Glutamatergic neuron (in vitro differentiated cells): Measurements from ENCODE around the gene MON1B. TPM values are rescaled to one million over a fixed set of nuclear protein-coding genes. Genes with fewer than 3 reads are reported as not detected.

Experiments used
- DNase-seq: peaks from one replicate; pipeline ENCODE4 v3.0.0; 2022
- H3K27ac Mint-ChIP-seq: one replicate; pipeline ENCODE4 v1.8.0; 2020; ENCODE audit warnings: mild to moderate bottlenecking, mixed read lengths, inconsistent platforms; ENCODE audit not compliant: unreplicated experiment
- H3K27me3 Mint-ChIP-seq: one replicate; pipeline ENCODE4 v1.8.0; 2020; ENCODE audit warnings: mild to moderate bottlenecking, moderate library complexity, mixed read lengths, inconsistent platforms; ENCODE audit not compliant: unreplicated experiment
- H3K36me3 Mint-ChIP-seq: one replicate; pipeline ENCODE4 v1.8.0; 2020; ENCODE audit warnings: mild to moderate bottlenecking, mixed read lengths, inconsistent platforms; ENCODE audit not compliant: unreplicated experiment
- H3K4me1 Mint-ChIP-seq: one replicate; pipeline ENCODE4 v1.8.0; 2020; ENCODE audit warnings: mild to moderate bottlenecking, low read depth, mixed read lengths, inconsistent platforms; ENCODE audit not compliant: unreplicated experiment
- H3K4me3 Mint-ChIP-seq: one replicate; pipeline ENCODE4 v1.8.0; 2020; ENCODE audit warnings: mild to moderate bottlenecking, mixed read lengths, inconsistent platforms; ENCODE audit not compliant: unreplicated experiment
- H3K9me3 Mint-ChIP-seq: one replicate; pipeline ENCODE4 v1.8.0; 2020; ENCODE audit warnings: mild to moderate bottlenecking, moderate library complexity, mixed read lengths, inconsistent platforms; ENCODE audit not compliant: unreplicated experiment
- total RNA-seq: library from RNA; stranded (reverse); fragmentation: NEBNext Ultra II Directional; extraction: Animal tissue kit (Norgen Biotek cat#: 25700); gene quantifications from one replicate; pipeline ENCODE4 v1.2.1, GENCODE V29; 2021; ENCODE audit not compliant: unreplicated experiment
- TF ChIP-seq, protein P1 (sequence below): fragments of 200-600 bp; sonication (generic); IDR thresholded peaks from one replicate; pipeline ENCODE4 v1.5.0; 2021; ENCODE audit not compliant: partially characterized antibody, unreplicated experiment

The MON1B gene
- total RNA-seq, 1 donor from 2014 or later = 47.0 TPM

DNA sequence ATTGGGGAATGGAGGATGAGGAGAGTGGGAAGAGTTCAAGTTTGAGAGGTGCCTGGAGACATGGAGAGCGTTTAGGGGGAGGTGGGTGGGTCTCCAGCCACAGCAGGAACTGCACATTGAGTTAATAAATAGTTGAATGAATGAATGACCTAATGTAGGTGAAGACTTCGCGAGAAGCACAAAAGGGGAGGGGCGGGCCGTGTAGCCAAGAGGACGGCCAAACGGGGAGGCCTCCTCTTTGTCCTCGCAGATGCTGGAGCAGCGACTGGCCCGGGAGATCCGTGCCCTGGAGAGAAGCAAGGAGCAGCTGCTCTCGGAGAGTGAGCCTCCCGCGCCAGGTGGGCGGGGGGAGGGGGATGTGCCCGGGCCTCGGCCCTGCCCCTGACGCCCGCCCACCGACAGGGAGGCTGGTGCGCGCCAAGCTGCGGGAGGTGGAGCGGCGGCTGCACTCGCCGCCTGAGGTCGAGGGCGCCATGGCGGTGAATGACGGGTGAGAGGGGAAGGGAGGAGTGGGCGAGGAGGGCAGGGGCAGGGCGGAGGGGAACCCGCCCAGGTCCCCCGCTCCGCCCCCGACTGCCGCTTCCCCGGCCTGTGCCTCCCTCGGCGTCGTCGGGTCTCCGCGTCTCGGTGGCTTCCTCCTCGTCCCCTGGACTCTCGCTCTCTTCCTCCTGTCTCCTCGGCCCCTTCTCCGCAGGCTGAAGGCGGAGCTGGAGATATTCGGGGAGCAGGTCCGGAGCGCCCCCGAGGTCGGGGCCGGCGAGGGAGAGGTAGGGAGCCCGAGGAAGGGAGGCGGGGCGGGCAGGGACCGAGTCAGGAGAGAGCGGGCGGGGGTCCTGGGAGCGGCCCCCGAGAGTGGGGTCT, 21.1 kb downstream of the MON1B start:
- peak overlapping the region; percentile 96 for H3K27ac Mint-ChIP-seq
- DNase-seq = peak; percentile 95
- H3K9me3 Mint-ChIP-seq = peaks cover 16% of the 10 kb centered on the region
- TF ChIP-seq, protein P1, sequence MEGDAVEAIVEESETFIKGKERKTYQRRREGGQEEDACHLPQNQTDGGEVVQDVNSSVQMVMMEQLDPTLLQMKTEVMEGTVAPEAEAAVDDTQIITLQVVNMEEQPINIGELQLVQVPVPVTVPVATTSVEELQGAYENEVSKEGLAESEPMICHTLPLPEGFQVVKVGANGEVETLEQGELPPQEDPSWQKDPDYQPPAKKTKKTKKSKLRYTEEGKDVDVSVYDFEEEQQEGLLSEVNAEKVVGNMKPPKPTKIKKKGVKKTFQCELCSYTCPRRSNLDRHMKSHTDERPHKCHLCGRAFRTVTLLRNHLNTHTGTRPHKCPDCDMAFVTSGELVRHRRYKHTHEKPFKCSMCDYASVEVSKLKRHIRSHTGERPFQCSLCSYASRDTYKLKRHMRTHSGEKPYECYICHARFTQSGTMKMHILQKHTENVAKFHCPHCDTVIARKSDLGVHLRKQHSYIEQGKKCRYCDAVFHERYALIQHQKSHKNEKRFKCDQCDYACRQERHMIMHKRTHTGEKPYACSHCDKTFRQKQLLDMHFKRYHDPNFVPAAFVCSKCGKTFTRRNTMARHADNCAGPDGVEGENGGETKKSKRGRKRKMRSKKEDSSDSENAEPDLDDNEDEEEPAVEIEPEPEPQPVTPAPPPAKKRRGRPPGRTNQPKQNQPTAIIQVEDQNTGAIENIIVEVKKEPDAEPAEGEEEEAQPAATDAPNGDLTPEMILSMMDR = no peak
- H3K4me3 Mint-ChIP-seq = peak overlapping the region; percentile 87
- H3K4me1 Mint-ChIP-seq = peaks cover 9% of the 10 kb centered on the region
- H3K36me3 Mint-ChIP-seq = no peaks in the 10 kb centered on the region
- H3K27me3 Mint-ChIP-seq = peaks cover 17% of the 10 kb centered on the region

DNA sequence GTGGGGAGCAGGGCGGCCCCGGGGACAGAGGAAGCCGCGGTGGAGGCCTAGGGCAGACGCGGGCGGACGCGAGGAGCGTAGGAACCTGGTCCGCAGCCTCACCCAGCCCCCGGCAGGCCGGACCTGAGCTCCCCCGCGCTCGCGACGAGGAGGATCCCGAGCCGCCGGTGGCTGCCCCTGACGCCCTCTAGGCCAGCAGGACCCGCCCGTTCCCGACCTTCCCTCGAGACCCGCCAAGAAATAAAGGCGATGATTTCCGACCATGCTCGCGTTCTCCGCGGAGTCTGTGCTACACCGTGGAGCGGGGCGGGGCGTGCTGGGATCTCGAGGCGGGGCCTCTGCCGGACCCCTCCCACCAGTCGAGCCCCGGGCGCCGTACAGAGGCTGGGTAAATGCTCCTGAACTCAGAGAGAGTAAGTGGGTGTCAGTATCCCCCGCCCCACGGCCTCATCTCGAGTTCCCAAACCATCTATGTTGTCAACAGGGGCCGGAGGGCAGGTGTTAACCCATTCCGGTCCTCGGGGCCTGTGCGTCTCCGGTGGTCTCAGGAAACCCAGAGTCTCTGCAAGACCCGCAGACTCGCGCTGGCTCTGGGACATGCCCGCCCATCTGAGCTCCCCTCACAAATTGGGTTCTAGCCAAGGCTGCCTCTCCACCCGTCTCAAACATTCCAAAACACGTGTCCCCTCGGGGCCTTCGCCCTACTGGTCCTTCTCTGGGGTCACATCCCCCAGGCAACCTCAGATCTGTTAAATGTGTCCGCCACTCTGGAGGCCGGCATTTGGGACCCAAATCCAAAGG, 22.0 kb downstream of the MON1B start:
- Mint-ChIP-seq H3K4me1 (peaks cover 9% of the 10 kb centered on the region), H3K4me3 (peak overlapping the region; percentile 82), H3K36me3 (no peaks in the 10 kb centered on the region), H3K9me3 (peaks cover 16% of the 10 kb centered on the region), H3K27ac (peak overlapping the region; percentile 79), H3K27me3 (peaks cover 17% of the 10 kb centered on the region)
- peak; percentile 89 for DNase-seq
- TF ChIP-seq, protein P1 = no peak

DNA sequence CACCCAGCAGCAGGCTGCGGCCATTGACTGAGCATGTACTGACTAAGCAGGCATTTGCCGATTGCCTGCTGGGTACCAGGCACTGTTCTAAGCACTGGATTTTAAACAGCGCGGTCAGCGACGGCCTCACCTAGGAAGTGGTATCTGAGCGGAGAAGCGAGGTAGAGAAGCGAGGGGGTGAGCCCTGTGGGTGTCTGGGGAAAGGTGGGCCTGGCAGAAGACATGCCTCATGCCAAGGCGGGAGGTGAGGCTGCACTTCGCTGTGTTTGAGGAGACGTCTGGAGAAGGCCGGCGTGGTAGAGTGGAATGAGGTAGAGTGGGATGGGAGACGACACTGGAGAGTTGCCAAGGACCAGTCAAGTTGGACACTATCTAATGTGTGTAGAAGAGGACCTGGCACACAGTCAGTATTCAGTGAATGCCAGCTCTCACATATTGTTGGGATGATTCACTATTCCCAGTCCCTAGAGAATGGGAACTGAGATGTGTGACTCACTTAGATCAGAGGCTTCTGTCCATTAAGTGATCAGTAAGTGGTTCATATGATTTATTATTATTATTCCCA, 22.6 kb downstream of the MON1B start:
- Mint-ChIP-seq H3K36me3 (no peaks in the 10 kb centered on the region), H3K9me3 (peaks cover 16% of the 10 kb centered on the region), H3K4me3 (peak overlapping the region; percentile 82), H3K27me3 (peaks cover 17% of the 10 kb centered on the region), H3K27ac (peak overlapping the region; percentile 79), H3K4me1 (peaks cover 9% of the 10 kb centered on the region)
- DNase-seq = no peak
- TF ChIP-seq, protein P1 = no peak

DNA sequence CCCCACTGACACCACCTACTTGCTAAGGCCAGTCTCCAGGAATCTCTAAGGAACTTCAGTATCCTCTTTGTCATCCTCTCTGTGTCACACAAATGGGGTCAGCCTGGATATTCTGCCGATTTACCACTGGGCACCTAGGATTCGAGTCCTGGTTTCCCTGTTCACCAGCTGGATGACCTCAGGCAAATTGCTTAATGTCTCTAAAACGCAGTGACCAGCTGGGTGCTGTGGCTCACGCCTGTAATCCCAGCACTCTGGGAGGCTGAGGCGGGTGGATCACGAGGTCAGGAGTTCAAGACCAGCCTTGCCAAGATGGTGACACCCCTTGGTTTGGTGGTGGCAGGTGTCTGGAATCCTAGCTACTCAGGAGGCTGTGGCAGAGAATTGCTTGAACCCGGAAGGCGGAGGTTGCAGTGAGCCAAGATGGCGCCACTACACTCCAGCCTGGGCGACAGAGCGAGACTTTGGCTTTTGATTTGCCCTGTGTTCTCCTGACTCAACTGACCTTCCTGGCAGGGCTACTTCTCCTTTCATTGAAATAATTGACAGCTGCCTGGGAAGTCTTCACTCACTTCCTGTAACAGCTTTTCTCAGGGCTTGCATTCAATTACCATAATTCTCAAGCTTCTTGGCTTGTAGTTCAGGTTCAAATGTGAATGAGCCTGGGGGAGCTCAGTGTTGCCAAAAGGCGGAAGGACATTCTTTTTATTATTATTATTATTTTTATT, 23.6 kb downstream of the MON1B start:
- Mint-ChIP-seq H3K36me3 (no peaks in the 10 kb centered on the region), H3K4me3 (no peak overlapping the region), H3K9me3 (peaks cover 16% of the 10 kb centered on the region), H3K4me1 (peaks cover 9% of the 10 kb centered on the region), H3K27me3 (peaks cover 17% of the 10 kb centered on the region), H3K27ac (no peak overlapping the region)
- DNase-seq = no peak
- TF ChIP-seq, protein P1 = no peak
